Cerebellar cortex (tissue), 1 donor: ENCODE measurements around the gene TMEM233.
"Not testable (repeated sequence)": the region's sequence is repeated elsewhere in the genome, so short reads cannot be mapped to it uniquely, and the experiment has no call there.

Experiments
- DNase-seq: peaks from one replicate; pipeline ENCODE4 v3.0.0-alpha.2; 2015; ENCODE audit warnings: low spot score

TMEM233 gene

DNA sequence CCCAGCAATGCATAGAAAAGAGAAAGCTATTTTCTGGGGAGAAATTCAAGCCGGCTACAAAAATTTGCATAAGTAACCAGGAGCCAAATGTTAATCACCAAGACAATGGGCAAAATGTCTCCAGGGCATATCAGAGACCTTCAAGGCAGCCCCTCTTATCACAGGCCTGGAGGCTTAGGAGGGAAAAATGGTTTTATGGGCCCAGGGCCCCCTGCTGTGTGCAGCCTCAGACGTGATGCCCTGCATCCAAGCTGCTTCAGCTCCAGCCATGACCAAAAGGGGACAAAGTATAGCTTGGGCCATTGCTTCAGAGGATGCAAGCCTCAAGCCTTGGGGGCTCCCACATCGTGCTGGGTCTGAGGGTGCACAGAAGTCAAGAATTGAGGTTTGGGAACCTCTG is 15.8 kb downstream of the TMEM233 start:
- no peak for DNase-seq

DNA sequence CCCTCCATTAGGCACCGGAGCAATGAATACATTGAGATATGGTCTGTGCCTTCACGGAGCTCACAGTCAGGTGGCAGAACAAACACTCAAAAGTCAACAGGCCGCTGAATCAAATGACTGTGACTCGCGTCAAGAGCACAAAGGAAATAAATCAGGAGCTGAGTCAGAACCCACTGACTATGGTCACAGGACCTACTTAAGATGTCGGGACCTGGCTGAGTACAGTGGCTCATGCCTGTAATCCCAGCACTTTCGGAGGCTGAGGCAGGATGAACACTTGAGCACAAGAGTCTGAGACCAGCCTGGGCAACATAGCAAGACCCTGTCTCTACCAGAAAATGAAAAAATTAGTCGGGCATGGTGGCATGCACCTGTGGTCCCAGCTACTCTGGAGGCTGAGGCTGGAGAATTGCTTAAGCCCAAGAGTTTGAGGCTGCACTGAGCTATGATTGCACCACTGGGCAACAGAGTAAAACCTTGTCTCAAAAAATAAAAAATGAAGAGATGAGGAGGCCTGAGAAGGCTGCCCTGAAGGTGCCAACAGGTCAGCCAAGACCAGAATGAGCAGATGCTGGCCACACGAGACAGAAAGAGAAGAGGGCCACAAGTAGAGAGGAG is 19.9 kb downstream of the TMEM233 start:
- DNase-seq: no peak

DNA sequence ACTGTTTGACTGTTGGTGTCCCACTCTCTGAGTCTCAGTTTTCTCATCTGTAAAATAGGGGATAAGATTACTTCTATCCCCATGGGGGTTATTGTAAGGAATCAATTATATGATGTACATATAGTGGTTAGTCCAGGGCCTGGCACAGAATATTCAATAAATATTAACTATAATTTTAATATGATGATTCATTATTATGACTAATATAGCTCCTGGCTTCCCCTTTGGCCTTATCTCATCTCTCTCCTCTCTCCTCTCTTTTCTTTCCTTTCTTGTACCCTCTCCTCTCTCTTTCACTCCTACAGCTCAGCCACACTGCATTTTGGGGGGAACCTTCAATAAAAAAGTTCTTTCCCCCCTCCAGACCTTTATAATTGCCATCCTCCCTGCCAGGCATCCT is 21.1 kb downstream of the TMEM233 start:
- DNase-seq: no peak

DNA sequence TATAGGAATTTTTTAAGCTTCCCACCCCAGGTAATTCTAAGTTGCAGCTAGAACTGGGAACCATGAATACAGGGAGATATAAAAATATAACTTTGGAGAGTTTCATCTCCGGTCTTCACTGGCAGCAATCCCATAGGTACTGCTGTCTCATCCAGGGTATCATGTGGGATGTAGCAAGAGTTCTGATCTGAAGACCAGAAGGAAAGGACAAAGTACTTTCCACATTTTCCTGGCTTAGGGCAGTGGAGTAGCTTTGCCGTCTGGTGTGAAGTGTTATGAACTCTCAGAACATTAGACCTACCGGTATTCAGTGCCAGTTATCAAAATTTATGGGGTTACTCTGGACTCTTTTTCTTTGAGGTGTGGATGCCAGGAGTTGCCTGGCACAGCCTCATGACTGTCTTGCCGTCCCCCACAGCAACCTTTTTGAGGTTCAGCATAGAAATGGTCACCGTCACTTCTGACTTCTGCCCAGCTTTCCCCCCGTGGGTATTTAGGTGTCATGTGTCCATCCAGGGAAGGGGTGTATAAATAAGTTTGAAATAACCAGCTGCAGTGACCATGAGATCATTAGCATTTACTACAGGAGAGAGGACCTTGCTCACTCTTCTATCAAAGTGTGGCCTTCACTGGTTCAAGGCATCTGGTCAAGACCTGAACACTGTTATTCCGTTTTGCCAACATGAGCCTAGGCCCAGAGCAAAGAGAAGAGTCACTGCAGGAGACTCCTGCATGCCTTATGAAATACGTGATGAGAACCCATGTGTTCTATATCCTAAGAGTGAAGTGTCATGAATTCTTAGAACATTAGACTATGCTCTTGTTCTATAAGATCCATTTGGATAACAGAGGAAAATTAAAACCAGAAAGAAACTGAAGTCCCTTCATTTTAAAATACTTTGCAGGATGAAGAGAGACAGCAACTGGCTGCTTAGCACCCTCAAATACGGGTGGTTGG is 22.2 kb downstream of the TMEM233 start:
- DNase-seq: no peak

DNA sequence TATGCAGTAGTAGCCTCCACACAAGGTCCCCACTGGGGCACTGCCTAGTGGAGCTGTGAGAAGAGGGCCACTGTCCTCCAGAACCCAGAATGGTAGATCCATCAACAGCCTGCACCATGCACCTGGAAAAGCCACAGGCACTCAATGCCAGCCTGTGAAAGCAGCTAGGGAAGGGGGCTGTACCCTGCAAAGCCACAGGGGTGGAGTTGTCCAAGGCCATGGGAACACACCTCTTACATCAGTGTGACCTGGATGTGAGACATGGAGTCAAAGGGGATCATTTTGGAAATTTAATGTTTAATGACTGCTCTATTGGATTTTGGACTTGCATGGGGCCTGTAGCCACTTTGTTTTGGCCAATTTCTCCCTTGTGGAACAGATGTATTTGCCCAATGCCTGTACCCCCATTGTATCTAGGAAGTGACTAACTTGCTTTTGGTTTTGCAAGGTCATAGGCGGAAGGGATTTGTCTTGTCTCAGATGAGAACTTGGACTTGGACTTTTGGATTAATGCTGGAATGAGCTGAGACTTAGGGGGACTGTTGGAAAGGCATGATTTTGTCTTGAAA is 24.8 kb downstream of the TMEM233 start:
- not testable (repeated sequence) for DNase-seq

DNA sequence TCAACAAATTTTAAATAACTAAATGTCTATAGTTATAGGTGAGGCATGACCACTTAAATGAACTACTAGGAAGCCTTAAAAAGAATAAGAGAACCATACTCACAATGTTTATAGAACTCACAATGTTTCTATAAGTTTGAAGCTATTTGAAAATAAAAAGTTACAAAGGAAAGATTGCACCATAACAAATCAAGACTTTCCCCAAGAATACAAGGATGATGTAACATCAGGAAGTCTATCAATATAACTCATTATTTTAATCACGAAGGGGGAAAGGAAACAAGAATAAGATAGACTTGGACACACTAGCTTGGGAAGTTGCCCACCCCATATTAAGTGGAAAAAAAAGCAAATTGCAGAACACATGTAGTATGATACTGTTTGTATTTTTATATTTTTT is 26.9 kb downstream of the TMEM233 start:
- DNase-seq: no peak

DNA sequence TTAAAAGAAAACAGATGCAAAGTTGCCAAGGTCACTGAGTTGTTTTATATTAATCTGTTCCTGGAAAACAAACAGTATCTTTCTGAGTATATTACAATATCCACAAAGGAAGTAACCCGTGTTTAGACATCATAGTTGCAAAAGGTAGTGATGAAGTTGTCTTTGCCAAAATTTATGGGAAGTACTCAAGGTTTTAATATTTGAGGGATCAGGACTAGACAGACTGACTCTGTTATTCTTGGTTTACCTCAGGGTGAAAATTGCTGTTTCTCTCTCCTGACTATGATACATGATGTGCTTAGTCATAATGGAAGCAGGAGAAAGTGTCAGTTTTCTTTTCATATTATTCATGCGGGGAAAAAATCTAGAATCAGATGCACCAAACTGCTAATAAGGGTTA is 28.3 kb downstream of the TMEM233 start:
- no peak for DNase-seq

DNA sequence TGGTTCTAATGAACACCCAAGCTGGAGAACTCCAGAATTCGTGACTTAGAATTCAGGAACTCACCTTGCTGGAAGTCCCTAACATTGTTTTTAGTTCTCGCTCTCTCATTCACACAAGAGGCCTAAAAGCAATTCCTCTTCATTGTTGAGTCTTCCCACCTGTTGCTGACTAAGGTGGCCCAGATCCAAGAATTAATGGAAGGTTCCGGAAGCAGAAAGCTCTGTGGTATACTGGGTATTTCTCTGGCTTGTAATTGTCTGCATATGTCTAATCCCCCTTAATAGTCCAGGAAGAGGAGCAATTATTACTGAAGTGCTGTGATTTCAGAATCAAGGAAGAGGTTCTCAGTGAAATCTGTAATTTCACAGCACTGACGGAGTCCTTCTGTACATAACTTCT is 31.4 kb downstream of the TMEM233 start:
- no peak for DNase-seq

DNA sequence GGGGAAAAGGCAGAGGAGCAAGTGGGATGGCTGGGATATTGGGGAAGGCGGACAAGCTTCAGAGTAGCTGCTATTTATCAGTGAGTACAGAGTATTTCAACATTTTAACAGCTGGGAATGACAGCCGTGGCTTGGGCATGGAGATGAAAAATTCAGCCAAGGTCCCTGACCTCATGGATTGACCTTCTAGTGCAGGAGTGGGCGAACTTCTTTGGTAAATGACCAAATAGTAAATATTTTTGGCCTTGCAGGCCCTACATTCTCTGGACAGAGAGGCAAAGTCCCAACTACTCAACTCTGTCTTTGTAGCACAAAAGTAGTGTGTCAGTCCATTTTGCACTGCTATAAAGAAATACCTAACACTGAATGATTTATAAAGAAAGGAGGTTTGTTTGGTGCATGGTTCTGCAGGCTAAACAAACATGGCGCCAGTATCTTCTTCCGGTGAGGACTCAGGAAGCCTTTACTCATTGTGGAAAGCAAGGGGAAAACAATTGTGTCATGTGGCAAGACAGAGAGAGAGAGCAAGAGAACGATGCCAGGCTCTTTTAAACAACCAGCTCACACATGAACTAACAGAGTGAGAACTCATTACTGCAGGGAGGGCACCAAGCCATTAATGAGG is 33.6 kb downstream of the TMEM233 start:
- DNase-seq: no peak

DNA sequence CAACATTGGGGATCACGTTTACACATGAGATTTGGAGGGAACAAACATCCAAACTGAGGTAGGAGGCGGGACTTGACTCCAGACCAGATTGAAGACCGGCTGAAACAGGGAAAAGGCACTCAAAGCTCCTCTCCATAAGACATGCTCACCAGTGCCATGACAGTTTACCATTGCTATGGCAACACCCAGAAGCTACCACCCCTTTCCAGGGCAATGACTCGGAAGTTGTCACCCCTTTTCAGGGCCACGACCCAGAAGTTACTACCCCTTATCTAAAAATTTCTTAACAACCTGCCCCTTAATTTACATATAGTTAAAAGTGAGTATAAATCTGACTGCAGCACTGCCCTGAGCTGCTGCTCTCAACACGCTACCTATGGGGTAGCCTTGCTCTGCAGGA is 34.1 kb downstream of the TMEM233 start:
- DNase-seq: no peak

DNA sequence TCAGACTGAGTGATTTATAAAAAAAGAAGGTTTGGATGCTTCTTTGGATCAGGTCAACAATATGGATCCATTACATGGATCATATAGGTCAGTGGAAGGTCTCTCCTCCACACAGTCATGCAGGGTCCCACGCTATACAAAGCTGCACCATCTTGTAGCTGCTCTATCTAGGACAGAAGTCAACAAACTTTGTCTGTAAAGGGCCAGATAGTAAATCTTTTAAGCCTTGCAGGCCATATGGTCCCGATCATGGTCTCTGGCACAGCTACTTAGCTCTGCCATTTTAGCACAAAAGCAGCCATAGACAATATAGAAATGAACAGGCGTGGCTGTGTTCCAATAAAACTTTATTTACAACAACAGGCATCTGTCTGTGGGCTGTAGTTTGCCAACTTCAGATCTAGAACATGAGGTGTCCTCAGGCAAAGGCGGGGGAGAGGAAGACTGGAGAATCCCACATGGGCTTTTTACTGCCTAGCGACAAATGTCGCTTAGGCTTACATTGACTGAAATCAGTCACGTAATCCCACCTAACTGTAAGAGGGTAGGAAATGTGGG is 36.7 kb downstream of the TMEM233 start:
- no peak for DNase-seq

DNA sequence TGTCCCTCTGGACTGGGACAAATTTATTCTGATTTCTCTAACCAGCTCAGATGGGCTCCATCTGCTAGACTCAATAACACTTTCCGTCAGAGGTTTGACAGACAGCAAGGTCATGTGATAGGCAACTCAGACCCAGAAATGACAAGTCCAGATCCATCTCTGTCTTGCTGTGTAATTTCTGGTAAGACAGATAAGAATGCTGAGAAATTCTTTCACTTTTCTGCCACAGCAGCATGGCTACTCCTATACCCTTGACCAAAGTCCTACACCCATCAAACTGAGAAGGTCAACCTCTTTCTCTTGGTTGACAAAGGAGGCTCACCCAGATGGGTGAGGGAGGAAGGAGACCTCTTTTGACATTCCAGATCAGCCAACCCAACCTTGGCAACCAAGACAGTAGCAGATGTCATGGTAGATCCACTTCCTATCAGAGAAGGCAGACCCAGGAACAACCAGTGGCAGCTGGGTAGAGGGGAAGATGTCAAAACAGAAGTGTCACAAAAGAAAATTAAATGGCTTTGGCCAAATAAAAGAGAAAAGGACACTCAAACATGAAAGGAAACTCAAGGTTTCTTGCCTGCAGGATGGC is 37.5 kb downstream of the TMEM233 start:
- DNase-seq: no peak

DNA sequence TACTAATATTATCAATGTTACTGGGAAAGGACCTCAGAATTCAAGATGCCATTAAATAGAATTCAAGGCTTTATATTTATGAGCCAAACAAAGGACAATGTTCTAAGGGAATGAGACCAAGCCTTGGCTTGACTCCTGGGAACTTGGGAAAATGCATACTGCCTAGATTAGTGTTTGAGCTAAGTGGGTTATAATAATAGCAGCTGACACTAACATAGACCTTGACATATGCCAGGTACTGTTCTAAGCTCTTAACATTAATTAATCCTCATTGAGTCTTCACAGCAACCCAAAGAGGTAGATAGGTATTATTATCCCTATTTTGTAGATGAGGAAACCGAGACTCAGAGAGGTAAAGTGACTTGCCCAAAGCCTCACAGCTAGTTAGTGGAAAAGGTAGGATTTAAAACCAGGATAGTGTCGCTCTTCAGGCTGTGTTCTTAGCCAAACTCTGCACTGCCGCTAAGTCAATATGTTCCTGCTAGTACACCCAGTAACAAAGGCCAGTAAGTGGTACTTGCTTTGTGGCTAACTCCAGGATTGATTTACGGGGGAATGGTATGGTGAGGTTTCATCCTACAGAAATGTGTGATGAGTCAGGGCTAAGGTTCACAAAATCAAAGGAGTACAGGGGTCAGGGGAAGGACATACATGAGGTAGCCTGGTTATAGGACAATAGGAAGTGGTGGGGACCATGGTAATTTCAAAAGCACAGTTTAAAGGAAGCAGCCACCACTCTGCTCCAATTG is 38.5 kb downstream of the TMEM233 start:
- DNase-seq: no peak

DNA sequence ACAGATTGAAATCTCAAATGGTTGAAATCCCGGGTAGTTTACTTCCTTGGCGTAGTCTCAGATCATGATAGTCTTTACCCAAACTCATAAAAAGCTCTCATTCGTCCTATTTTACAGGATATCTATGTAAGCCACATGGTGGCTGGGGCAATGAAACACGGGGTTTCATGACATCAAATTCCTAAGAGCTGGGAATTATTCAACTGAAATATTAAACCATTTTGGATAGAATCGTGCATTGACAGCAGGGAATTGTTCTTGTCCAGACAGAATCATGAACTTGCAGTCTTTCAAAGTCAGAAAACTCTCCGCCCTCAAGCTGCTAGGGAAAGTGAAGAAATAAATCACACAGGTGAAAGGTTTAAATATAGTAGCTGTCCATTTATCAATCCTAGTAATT is 41.2 kb downstream of the TMEM233 start:
- DNase-seq: no peak

DNA sequence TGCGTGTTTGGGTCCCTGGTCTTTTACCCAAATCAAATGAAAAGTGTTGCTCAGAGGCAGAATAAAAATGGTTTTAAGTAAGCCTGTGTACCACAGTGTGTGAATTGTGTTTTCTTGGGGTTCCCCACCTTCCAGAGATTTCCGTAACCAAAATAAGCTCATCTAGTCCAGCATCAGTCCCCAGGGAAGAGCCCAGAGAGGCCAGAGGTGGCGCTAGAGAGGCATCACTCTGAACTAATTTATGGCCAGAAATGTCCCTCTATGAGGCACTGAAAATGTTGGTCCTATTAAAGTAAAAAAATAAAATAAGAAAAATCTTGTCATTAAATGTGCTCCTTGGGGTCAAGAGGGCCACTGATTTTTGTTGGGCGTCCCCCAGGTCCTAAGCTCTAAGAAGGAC is 49.4 kb downstream of the TMEM233 start:
- DNase-seq: no peak

DNA sequence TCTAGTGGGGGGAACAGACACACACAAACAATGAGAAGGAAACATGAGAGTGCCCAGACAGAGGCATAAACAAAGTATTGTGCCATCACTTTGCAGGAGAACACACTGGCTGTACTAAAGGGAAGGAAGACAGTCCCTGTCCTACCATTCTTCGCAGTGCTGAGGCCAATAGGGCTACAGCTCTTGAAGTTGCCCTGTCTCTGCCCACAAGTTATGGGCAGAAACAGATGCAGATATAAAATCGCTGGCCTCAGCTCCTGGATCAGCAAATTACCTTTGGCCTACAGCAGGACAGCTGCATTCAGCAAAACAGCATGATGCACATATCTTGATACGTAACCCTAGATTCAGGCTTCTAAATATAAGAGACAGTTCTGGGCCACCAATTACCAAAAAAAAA is 51.4 kb downstream of the TMEM233 start:
- no peak for DNase-seq

DNA sequence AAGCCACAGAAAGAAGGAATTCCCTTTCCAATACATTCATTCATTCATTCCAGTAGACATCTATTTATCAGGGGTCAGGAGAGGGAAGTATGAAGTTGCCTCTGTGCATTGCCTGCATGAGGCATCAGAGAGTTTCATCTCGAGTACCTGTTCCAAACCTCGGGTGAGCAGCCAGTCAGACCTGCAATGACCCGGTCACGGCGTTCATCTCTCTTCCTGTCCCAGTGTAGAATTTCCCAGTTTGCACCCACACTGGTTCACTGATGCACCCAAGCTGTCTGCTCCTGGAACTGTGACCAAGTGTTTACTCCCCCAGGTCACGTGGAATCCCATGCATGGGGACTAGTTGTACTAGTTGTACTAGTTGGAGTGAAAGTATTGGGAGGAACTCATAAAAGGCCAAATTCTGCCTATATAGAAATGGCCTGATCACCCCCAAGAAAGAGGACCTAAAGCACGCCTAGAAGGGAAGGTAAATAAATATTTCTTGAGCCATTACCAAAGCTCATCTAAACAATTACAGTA is 52.0 kb downstream of the TMEM233 start:
- DNase-seq: no peak

DNA sequence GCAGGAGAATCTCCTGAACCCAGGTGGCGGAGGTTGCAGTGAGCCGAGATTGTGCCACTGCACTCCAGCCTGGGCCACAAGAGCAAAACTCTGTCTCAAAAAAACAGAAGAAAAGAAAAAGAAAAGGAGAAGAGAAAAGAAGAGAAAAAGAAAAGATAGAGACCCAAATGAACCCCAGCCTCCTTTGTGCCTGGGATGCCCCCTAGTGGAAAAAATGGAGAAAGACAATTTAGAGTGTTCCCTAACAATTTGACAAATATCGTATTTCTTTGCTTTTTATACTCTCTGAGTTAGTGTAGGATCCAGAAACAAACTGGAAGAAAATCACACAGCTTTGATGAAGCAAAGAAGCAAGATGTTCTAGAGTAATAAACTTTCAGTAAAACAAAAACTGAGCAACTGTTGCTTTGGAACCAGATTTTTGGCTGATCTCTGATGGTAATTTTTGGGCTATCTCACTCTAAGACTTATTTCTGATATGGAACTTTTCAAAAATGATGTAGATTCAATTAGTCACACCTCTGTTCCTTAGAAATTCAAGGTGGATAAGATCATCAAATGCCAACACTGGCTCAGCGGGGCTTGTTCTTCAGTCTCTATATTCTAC is 55.7 kb downstream of the TMEM233 start:
- no peak for DNase-seq

DNA sequence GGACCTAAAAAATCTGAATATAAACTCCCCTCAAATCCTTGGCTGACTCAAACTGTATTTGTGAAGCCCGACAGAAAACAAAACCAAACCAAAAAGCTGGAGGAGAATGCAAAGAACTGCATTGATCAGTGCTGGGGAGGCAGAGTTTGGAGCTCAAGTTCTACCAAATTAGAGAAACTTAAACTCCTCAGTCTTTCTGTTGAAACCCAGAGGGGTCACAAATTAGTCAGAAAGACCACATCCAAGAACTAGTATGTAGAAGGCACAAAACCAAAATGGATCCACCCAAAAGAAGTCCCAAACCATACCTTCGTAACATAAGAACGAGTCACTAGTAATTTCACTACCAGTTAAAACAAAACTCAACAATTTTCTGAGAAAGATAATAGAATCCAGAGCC is 59.1 kb downstream of the TMEM233 start:
- DNase-seq: no peak

DNA sequence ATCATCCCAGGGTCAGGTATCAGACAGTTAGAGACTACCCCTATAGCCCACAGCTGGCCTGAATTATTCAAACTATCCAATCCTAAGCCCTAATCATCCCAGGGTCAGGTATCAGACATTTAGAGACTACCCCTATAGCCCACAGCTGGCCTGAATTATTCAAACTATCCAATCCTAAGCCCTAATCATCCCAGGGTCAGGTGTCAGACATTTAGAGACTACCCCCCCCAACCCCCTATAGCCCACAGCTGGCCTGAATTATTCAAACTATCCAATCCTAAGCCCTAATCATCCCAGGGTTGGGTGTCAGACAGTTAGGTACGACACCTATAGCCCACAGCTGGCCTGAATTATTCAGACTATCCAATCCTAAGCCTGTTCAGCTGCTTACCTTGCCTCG is 63.4 kb downstream of the TMEM233 start:
- not testable (repeated sequence) for DNase-seq

DNA sequence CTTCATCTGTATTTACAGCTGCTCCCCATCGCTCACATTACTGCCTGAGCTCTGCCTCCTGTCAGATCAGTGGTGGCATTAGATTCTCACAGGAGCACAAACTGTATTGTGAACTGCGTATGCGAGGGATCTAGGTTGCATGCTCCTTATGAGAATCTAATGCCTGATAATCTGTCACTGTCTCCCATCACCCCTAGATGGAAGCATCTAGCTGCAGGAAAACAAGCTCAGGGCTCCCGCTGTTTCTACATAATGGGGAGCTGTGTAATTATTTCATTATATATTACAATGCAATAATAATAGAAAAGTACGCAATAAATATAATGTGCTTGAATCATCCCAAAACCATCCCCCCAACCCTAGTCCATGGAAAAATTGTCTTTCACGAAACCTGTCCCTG is 64.6 kb downstream of the TMEM233 start:
- DNase-seq: not testable (repeated sequence)
